HEK293 (cell line): Measurements from ENCODE around the gene GHDC.

Experiments used
- KLF10 ChIP-seq: fragments of 450-650 bp; IDR thresholded peaks from 2 replicates; pipeline ENCODE4 v1.5.1; 2018; ENCODE audit warnings: missing biosample characterization, mild to moderate bottlenecking, missing genetic modification characterization
- SP3 ChIP-seq: fragments of 450-650 bp; formaldehyde crosslinking; IDR thresholded peaks from 2 replicates; pipeline ENCODE4 v1.5.1; 2016; ENCODE audit warnings: missing biosample characterization, missing genetic modification characterization
- SP7 ChIP-seq: fragments of 450-650 bp; formaldehyde crosslinking; IDR thresholded peaks from 2 replicates; pipeline ENCODE4 v1.5.1; 2016; ENCODE audit warnings: missing biosample characterization, missing genetic modification characterization
- YY1 ChIP-seq: fragments of 450-650 bp; formaldehyde crosslinking; IDR thresholded peaks from 2 replicates; pipeline ENCODE4 v1.5.1; 2018; ENCODE audit warnings: missing biosample characterization, missing genetic modification characterization
- ZBTB10 ChIP-seq: fragments of 450-650 bp; formaldehyde crosslinking; IDR thresholded peaks from 2 replicates; pipeline ENCODE4 v1.5.1; 2016; ENCODE audit warnings: missing biosample characterization, missing genetic modification characterization
- ZBTB26 ChIP-seq: fragments of 450-650 bp; formaldehyde crosslinking; optimal IDR thresholded peaks from 2 replicates; pipeline ENCODE3; 2016; ENCODE audit warnings: missing biosample characterization, mild to moderate bottlenecking, missing genetic modification characterization
- ZNF10 ChIP-seq: fragments of 450-650 bp; formaldehyde crosslinking; IDR thresholded peaks from 2 replicates; pipeline ENCODE4 v1.5.1; 2017; ENCODE audit warnings: missing biosample characterization, missing genetic modification characterization
- ZNF132 ChIP-seq: fragments of 450-650 bp; formaldehyde crosslinking; IDR thresholded peaks from 2 replicates; pipeline ENCODE4 v1.5.1; 2017; ENCODE audit warnings: missing biosample characterization, missing genetic modification characterization, borderline replicate concordance
- ZNF16 ChIP-seq: fragments of 450-650 bp; formaldehyde crosslinking; IDR thresholded peaks from 2 replicates; pipeline ENCODE4 v1.5.1; 2016; ENCODE audit warnings: low read depth, missing biosample characterization, missing genetic modification characterization
- ZNF175 ChIP-seq: fragments of 450-650 bp; formaldehyde crosslinking; IDR thresholded peaks from 2 replicates; pipeline ENCODE4 v1.5.1; 2016; ENCODE audit warnings: missing biosample characterization, missing genetic modification characterization
- ZNF184 ChIP-seq: fragments of 450-650 bp; IDR thresholded peaks from 2 replicates; pipeline ENCODE4 v1.5.1; 2018; ENCODE audit warnings: missing biosample characterization, mild to moderate bottlenecking, missing genetic modification characterization
- ZNF473 ChIP-seq: fragments of 450-650 bp; formaldehyde crosslinking; IDR thresholded peaks from 2 replicates; pipeline ENCODE4 v1.5.1; 2017; ENCODE audit warnings: missing biosample characterization, missing genetic modification characterization
- ZNF514 ChIP-seq: fragments of 450-650 bp; formaldehyde crosslinking; IDR thresholded peaks from 2 replicates; pipeline ENCODE4 v1.5.1; 2016; ENCODE audit warnings: missing biosample characterization, missing genetic modification characterization
- ZNF624 ChIP-seq: fragments of 450-650 bp; formaldehyde crosslinking; IDR thresholded peaks from 2 replicates; pipeline ENCODE4 v1.5.1; 2017; ENCODE audit warnings: missing biosample characterization, missing genetic modification characterization
- ZNF658 ChIP-seq: fragments of 450-650 bp; formaldehyde crosslinking; IDR thresholded peaks from 2 replicates; pipeline ENCODE4; 2016; ENCODE audit warnings: missing biosample characterization, missing genetic modification characterization
- ZNF692 ChIP-seq: fragments of 450-650 bp; formaldehyde crosslinking; IDR thresholded peaks from 2 replicates; pipeline ENCODE4 v1.5.1; 2016; ENCODE audit warnings: missing biosample characterization, missing genetic modification characterization
- ZSCAN23 ChIP-seq: fragments of 450-650 bp; formaldehyde crosslinking; IDR thresholded peaks from 2 replicates; pipeline ENCODE4 v1.5.1; 2016; ENCODE audit warnings: missing biosample characterization, missing genetic modification characterization
- TF ChIP-seq, protein P1 (sequence below): fragments of 450-650 bp; formaldehyde crosslinking; IDR thresholded peaks from 2 replicates; pipeline ENCODE4 v1.5.1; 2017; ENCODE audit warnings: missing biosample characterization, missing genetic modification characterization
- TF ChIP-seq, protein P2 (sequence below): fragments of 450-650 bp; formaldehyde crosslinking; conservative IDR thresholded peaks from 2 replicates; pipeline ENCODE4 v1.5.1; 2016; ENCODE audit warnings: low read depth, missing biosample characterization, missing genetic modification characterization
- TF ChIP-seq, protein P3 (sequence below): fragments of 450-650 bp; formaldehyde crosslinking; IDR thresholded peaks from 2 replicates; pipeline ENCODE4 v1.5.1; 2016; ENCODE audit warnings: missing biosample characterization, missing genetic modification characterization, borderline replicate concordance

Gene GHDC

DNA sequence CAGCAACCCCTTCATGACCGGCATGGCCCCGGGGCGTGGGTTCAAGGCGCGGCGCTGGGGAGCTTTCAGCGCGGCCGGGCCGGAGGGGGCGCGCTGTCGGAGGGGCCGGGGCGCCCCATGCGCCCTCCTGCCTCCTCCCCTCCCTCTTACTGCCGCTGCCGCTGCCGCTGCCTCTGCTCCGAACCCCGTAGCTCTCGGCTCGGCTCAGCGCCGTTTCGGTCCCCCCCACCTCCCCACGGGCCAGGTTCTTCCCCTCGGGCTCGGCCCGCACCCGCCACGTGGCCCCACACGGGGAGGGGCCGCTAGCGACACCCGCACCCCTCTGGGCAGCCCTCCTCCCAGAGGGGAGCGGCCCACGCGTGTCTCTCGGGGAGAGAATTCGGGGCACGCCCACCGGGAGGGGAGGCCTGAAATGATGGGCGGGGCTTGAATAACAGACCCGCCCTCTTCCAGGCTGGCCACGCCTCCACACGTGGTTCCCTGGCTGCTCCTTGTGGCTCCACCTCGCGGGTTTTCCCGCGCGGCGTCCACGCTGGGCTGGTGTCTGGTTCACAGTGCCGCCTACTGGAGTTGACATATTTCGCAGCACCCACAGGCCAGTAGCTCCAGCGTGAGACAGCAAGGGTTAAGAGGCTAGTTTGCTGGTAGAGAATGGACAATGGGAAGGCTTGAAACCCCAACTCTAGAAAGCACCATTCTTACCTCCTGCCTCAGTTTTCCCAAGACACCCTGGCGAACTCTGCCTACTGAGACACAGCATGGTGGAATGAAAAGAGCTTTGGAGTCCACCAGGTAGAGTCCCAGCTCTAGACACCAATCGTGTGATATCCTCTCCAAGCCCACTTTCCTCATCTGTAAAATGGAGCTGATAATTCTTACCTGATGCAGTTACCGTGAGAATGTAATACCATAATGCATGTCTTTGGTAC is 13.1 kb downstream of the GHDC start, which contains the start of gene KCNH4 (continued):
- TF ChIP-seq SP7 (tag by site-specific recombination) (peak; percentile 55; the same call in 1 of the 2 replicates), ZNF175 (tag by site-specific recombination) (no peak), ZNF658 (tag by site-specific recombination) (no peak), SP3 (tag by site-specific recombination) (peak; percentile 94), ZNF132 (no peak), ZNF184 (tag by site-specific recombination) (no peak), ZNF16 (tag by site-specific recombination) (no peak), ZSCAN23 (no peak), YY1 (tag by site-specific recombination) (0 out of 2 replicates have a peak, but pooled peaks have one; percentile 14), ZNF692 (0 out of 2 replicates have a peak, but pooled peaks have one; percentile 18), ZNF514 (tag by site-specific recombination) (no peak), ZNF10 (tag by site-specific recombination) (no peak), ZBTB10 (tag by site-specific recombination) (peak; percentile 74), KLF10 (tag by site-specific recombination) (0 out of 2 replicates have a peak, but pooled peaks have one; percentile 6), ZNF624 (no peak), ZNF473 (no peak), ZBTB26 (tag by site-specific recombination) (peak; percentile 18)
- TF ChIP-seq, protein P1, sequence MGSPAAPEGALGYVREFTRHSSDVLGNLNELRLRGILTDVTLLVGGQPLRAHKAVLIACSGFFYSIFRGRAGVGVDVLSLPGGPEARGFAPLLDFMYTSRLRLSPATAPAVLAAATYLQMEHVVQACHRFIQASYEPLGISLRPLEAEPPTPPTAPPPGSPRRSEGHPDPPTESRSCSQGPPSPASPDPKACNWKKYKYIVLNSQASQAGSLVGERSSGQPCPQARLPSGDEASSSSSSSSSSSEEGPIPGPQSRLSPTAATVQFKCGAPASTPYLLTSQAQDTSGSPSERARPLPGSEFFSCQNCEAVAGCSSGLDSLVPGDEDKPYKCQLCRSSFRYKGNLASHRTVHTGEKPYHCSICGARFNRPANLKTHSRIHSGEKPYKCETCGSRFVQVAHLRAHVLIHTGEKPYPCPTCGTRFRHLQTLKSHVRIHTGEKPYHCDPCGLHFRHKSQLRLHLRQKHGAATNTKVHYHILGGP (tag by site-specific recombination), result no peak
- TF ChIP-seq, protein P2, sequence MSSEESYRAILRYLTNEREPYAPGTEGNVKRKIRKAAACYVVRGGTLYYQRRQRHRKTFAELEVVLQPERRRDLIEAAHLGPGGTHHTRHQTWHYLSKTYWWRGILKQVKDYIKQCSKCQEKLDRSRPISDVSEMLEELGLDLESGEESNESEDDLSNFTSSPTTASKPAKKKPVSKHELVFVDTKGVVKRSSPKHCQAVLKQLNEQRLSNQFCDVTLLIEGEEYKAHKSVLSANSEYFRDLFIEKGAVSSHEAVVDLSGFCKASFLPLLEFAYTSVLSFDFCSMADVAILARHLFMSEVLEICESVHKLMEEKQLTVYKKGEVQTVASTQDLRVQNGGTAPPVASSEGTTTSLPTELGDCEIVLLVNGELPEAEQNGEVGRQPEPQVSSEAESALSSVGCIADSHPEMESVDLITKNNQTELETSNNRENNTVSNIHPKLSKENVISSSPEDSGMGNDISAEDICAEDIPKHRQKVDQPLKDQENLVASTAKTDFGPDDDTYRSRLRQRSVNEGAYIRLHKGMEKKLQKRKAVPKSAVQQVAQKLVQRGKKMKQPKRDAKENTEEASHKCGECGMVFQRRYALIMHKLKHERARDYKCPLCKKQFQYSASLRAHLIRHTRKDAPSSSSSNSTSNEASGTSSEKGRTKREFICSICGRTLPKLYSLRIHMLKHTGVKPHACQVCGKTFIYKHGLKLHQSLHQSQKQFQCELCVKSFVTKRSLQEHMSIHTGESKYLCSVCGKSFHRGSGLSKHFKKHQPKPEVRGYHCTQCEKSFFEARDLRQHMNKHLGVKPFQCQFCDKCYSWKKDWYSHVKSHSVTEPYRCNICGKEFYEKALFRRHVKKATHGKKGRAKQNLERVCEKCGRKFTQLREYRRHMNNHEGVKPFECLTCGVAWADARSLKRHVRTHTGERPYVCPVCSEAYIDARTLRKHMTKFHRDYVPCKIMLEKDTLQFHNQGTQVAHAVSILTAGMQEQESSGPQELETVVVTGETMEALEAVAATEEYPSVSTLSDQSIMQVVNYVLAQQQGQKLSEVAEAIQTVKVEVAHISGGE (tag by site-specific recombination), result no peak
- TF ChIP-seq, protein P3, sequence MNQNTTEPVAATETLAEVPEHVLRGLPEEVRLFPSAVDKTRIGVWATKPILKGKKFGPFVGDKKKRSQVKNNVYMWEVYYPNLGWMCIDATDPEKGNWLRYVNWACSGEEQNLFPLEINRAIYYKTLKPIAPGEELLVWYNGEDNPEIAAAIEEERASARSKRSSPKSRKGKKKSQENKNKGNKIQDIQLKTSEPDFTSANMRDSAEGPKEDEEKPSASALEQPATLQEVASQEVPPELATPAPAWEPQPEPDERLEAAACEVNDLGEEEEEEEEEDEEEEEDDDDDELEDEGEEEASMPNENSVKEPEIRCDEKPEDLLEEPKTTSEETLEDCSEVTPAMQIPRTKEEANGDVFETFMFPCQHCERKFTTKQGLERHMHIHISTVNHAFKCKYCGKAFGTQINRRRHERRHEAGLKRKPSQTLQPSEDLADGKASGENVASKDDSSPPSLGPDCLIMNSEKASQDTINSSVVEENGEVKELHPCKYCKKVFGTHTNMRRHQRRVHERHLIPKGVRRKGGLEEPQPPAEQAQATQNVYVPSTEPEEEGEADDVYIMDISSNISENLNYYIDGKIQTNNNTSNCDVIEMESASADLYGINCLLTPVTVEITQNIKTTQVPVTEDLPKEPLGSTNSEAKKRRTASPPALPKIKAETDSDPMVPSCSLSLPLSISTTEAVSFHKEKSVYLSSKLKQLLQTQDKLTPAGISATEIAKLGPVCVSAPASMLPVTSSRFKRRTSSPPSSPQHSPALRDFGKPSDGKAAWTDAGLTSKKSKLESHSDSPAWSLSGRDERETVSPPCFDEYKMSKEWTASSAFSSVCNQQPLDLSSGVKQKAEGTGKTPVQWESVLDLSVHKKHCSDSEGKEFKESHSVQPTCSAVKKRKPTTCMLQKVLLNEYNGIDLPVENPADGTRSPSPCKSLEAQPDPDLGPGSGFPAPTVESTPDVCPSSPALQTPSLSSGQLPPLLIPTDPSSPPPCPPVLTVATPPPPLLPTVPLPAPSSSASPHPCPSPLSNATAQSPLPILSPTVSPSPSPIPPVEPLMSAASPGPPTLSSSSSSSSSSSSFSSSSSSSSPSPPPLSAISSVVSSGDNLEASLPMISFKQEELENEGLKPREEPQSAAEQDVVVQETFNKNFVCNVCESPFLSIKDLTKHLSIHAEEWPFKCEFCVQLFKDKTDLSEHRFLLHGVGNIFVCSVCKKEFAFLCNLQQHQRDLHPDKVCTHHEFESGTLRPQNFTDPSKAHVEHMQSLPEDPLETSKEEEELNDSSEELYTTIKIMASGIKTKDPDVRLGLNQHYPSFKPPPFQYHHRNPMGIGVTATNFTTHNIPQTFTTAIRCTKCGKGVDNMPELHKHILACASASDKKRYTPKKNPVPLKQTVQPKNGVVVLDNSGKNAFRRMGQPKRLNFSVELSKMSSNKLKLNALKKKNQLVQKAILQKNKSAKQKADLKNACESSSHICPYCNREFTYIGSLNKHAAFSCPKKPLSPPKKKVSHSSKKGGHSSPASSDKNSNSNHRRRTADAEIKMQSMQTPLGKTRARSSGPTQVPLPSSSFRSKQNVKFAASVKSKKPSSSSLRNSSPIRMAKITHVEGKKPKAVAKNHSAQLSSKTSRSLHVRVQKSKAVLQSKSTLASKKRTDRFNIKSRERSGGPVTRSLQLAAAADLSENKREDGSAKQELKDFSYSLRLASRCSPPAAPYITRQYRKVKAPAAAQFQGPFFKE (tag by site-specific recombination), result no peak
